CD4-positive, alpha-beta T cell (primary cell): Measurements from ENCODE around the gene CYP26B1. TPM values are rescaled to one million over a fixed set of nuclear protein-coding genes. Genes with fewer than 3 reads are reported as not detected.

Source experiments
- ATAC-seq: fragments of 200-7000 bp; cut with Tn5 transposase; one replicate; pipeline ENCODE4 v1.10.0; 2022; ENCODE audit warnings: mild to moderate bottlenecking; ENCODE audit not compliant: poor library complexity
- CTCF ChIA-PET: fragments of 350-600 bp; sonication (Branson Sonifier 250); formaldehyde crosslinking; loops from one replicate; lab custom pipeline; 2021; ENCODE audit warnings: antibody characterized with exemption, inconsistent platforms; lab: Charles Lee
- POLR2A ChIA-PET: fragments of 350-600 bp; sonication (Branson Sonifier 250); formaldehyde crosslinking; loops from one replicate; lab custom pipeline; 2021; ENCODE audit warnings: antibody characterized with exemption, inconsistent platforms; lab: Charles Lee
- DNase-seq, 14 experiments: peaks; one replicate each; pipeline ENCODE4 v3.0.0-alpha.2; 2013 to 2020; ENCODE audit warnings: mixed read lengths in 2 of 14
- H3K27ac ChIP-seq, 2 donors: one replicate each; pipeline versions ENCODE4 v1.5.1 to v1.7.0; 2013; ENCODE audit warnings: low read length in 2 of 2, low read depth in 1 of 2, mild to moderate bottlenecking in 1 of 2
- H3K27me3 ChIP-seq, 2 experiments: 1 replicate in 1 of 2; 2 replicates in 1 of 2; pipeline versions ENCODE4 v1.6.1 to v1.7.0; 2013; ENCODE audit warnings: low read length in 2 of 2, control low read depth in 1 of 2, mild to moderate bottlenecking in 1 of 2, moderate library complexity in 1 of 2; ENCODE audit not compliant: insufficient read depth in 2 of 2, control insufficient read depth in 1 of 2
- H3K36me3 ChIP-seq: one replicate; pipeline ENCODE4 v1.6.1; 2013; ENCODE audit warnings: low read length, control low read depth; ENCODE audit not compliant: insufficient read depth
- H3K4me1 ChIP-seq: one replicate; pipeline ENCODE4 v1.6.1; 2013; ENCODE audit warnings: low read length, control low read depth; ENCODE audit not compliant: insufficient read depth
- H3K4me3 ChIP-seq: one replicate; pipeline ENCODE4 v1.5.1; 2013; ENCODE audit warnings: mild to moderate bottlenecking, low read length, moderate library complexity
- H3K9me3 ChIP-seq, 2 experiments: 1 replicate in 1 of 2; 2 replicates in 1 of 2; pipeline versions ENCODE4 v1.6.1 to v1.7.0; 2013; ENCODE audit warnings: low read length in 2 of 2, mild to moderate bottlenecking in 2 of 2, control low read depth in 1 of 2, moderate library complexity in 1 of 2; ENCODE audit not compliant: control insufficient read depth in 1 of 2, insufficient read depth in 1 of 2
- H3K27ac Mint-ChIP-seq: one replicate; pipeline ENCODE4 v1.8.0; 2020; ENCODE audit warnings: mixed read lengths
- H3K27me3 Mint-ChIP-seq: one replicate; pipeline ENCODE4 v1.8.0; 2021; ENCODE audit warnings: mixed read lengths
- H3K36me3 Mint-ChIP-seq: one replicate; pipeline ENCODE4 v1.8.0; 2021; ENCODE audit warnings: low read depth, mixed read lengths
- H3K4me1 Mint-ChIP-seq: one replicate; pipeline ENCODE4 v1.8.0; 2021; ENCODE audit warnings: low read depth, mixed read lengths
- H3K4me3 Mint-ChIP-seq: one replicate; pipeline ENCODE4 v1.8.0; 2020; ENCODE audit warnings: mild to moderate bottlenecking, mixed read lengths
- H3K9me3 Mint-ChIP-seq: one replicate; pipeline ENCODE4 v1.8.0; 2020; ENCODE audit warnings: mixed read lengths
- CTCF ChIP-seq: fragments of 200-600 bp; IDR thresholded peaks from one replicate; pipeline ENCODE4 v1.8.0; 2022; ENCODE audit warnings: antibody characterized with exemption, mild to moderate bottlenecking
- intact Hi-C, 2 experiments: fragments of 100-400 bp; cut with DNase I in 1 of 2; cut with micrococcal nuclease in 1 of 2; formaldehyde crosslinking; loops; one replicate each; pipeline versions ENCODE4 v1.15.1 to v1.9.0; 2023 to 2025; cut with DNase I, micrococcal nuclease
- total RNA-seq, 174 experiments: library from RNA in 2 of 174; stranded (reverse) in 2 of 174; gene quantifications; one replicate each; pipeline ENCODE4 v1.2.3 and lab custom pipeline; 2021 to 2026

The CYP26B1 gene
- total RNA-seq, 2 experiments from 2014 or later = 0.05 TPM; not detected in 1

GRCh38 chr2:72124376-72124775 is 23.3 kb downstream of the CYP26B1 start:
- peaks cover 0 to 16% of the 10 kb centered on the region in 2 experiments for H3K9me3 ChIP-seq
- no peaks in the 10 kb centered on the region for H3K4me1 Mint-ChIP-seq
- no peak overlapping the region for H3K27ac Mint-ChIP-seq
- ATAC-seq = no peak
- H3K27me3 ChIP-seq = peaks cover 3 to 10% of the 10 kb centered on the region in 2 experiments
- H3K4me3 Mint-ChIP-seq = no peak overlapping the region
- H3K27ac ChIP-seq = no peak overlapping the region
- peaks cover 39% of the 10 kb centered on the region for H3K27me3 Mint-ChIP-seq
- TF ChIP-seq CTCF = no peak
- H3K36me3 Mint-ChIP-seq = no peaks in the 10 kb centered on the region
- intact Hi-C loops = no loop called here
- no peaks in the 10 kb centered on the region for H3K4me1 ChIP-seq
- ChIA-PET CTCF (no interaction called here), POLR2A (no interaction called here)
- no peak overlapping the region for H3K4me3 ChIP-seq
- no peaks in the 10 kb centered on the region for H3K9me3 Mint-ChIP-seq
- H3K36me3 ChIP-seq = no peaks in the 10 kb centered on the region
- DNase-seq = no peak

- intact Hi-C loops = no loop called here
- Histone ChIP-seq H3K27me3 (peaks cover 5 to 10% of the 10 kb centered on the region in 2 experiments), H3K4me3 (no peak overlapping the region), H3K4me1 (no peaks in the 10 kb centered on the region), H3K9me3 (peaks cover 0 to 18% of the 10 kb centered on the region in 2 experiments), H3K36me3 (no peaks in the 10 kb centered on the region), H3K27ac (no peak overlapping the region)
- H3K36me3 Mint-ChIP-seq = no peaks in the 10 kb centered on the region
- DNase-seq = no peak
- no peaks in the 10 kb centered on the region for H3K9me3 Mint-ChIP-seq
- peaks cover 42% of the 10 kb centered on the region for H3K27me3 Mint-ChIP-seq
- no peak overlapping the region for H3K27ac Mint-ChIP-seq
- POLR2A ChIA-PET = no interaction called here
- H3K4me1 Mint-ChIP-seq = no peaks in the 10 kb centered on the region
- CTCF ChIA-PET = no interaction called here
- no peak overlapping the region for H3K4me3 Mint-ChIP-seq
- ATAC-seq = no peak
- no peak for TF ChIP-seq CTCF
Observed at GRCh38 chr2:72121153-72121552, 26.5 kb downstream of the CYP26B1 start.

- intact Hi-C loops = no loop called here
- H3K36me3 ChIP-seq = no peaks in the 10 kb centered on the region
- Mint-ChIP-seq H3K4me3 (no peak overlapping the region), H3K9me3 (no peaks in the 10 kb centered on the region), H3K27me3 (peaks cover 29% of the 10 kb centered on the region), H3K27ac (no peak overlapping the region), H3K4me1 (no peaks in the 10 kb centered on the region), H3K36me3 (no peaks in the 10 kb centered on the region)
- POLR2A ChIA-PET = no interaction called here
- peaks cover 5 to 10% of the 10 kb centered on the region in 2 experiments for H3K27me3 ChIP-seq
- ATAC-seq (no peak), DNase-seq (no peak)
- CTCF ChIA-PET = no interaction called here
- H3K4me3 ChIP-seq = no peak overlapping the region
- H3K4me1 ChIP-seq = no peaks in the 10 kb centered on the region
- TF ChIP-seq CTCF = no peak
- peaks cover 0 to 21% of the 10 kb centered on the region in 2 experiments for H3K9me3 ChIP-seq
- no peak overlapping the region for H3K27ac ChIP-seq
Observed at GRCh38 chr2:72118951-72119350, 28.7 kb downstream of the CYP26B1 start.
